C4-2B (cell line): ENCODE measurements around the gene TMEM38B.
"Not testable (repeated sequence)": the region's sequence is repeated elsewhere in the genome, so short reads cannot be mapped to it uniquely, and the experiment has no call there.

Source experiments
- H3K27ac ChIP-seq: fragments of 450-650 bp; 2 replicates; pipeline ENCODE4 v1.5.1; 2017
- ZFX ChIP-seq: fragments of 450-650 bp; IDR thresholded peaks from 2 replicates; pipeline ENCODE4 v1.6.1; 2017
- TF ChIP-seq, protein P1 (sequence below): fragments of 450-650 bp; conservative IDR thresholded peaks from 2 replicates; pipeline ENCODE4 v1.5.1; 2017; ENCODE audit warnings: mild to moderate bottlenecking

The TMEM38B gene

DNA sequence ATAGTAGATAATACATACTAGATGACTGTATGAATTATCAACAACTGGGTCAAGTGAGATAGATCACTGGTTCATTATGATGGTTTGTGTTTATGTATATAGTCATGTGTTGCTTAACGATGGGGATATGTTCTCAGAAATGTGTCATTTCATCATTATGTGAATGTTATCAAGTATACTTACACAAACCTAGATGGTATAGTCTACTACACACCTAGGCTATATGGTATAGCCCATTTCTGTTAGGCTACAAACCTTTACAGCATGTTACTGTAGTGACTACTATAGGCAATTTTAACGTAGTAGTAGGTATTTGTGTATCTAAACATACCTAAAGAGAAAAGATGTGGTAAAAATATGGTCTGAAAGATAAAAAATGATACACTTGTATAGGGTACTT lies 31.0 kb downstream of the TMEM38B start:
- TF ChIP-seq ZFX, result no peak
- TF ChIP-seq, protein P1, sequence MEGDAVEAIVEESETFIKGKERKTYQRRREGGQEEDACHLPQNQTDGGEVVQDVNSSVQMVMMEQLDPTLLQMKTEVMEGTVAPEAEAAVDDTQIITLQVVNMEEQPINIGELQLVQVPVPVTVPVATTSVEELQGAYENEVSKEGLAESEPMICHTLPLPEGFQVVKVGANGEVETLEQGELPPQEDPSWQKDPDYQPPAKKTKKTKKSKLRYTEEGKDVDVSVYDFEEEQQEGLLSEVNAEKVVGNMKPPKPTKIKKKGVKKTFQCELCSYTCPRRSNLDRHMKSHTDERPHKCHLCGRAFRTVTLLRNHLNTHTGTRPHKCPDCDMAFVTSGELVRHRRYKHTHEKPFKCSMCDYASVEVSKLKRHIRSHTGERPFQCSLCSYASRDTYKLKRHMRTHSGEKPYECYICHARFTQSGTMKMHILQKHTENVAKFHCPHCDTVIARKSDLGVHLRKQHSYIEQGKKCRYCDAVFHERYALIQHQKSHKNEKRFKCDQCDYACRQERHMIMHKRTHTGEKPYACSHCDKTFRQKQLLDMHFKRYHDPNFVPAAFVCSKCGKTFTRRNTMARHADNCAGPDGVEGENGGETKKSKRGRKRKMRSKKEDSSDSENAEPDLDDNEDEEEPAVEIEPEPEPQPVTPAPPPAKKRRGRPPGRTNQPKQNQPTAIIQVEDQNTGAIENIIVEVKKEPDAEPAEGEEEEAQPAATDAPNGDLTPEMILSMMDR, result no peak
- H3K27ac ChIP-seq, result no peak overlapping the region

DNA sequence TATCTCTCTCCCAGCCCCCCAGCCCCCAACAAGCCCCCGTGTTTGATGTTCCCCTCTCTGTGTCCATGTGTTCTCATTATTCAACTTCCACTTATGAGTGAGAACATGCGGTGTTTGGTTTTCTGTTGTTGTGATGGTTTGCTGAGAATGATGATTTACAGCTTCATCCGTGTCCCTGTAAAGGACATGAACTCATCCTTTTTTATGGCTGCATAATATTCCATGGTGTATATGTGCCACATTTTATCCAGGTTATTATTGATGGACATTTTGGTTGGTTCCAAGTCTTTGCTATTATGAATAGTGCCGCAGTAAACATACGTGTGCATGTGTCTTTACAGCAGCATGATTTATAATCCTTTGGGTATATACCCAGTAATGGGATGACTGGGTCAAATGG lies 33.9 kb downstream of the TMEM38B start:
- H3K27ac ChIP-seq, result not testable (repeated sequence)

GRCh38 chr9:105731420-105731819 lies 37.1 kb downstream of the TMEM38B start:
- H3K27ac ChIP-seq, result not testable (repeated sequence)

GRCh38 chr9:105735366-105735765 lies 41.0 kb downstream of the TMEM38B start:
- no peak for TF ChIP-seq ZFX
- TF ChIP-seq, protein P1, result no peak

DNA sequence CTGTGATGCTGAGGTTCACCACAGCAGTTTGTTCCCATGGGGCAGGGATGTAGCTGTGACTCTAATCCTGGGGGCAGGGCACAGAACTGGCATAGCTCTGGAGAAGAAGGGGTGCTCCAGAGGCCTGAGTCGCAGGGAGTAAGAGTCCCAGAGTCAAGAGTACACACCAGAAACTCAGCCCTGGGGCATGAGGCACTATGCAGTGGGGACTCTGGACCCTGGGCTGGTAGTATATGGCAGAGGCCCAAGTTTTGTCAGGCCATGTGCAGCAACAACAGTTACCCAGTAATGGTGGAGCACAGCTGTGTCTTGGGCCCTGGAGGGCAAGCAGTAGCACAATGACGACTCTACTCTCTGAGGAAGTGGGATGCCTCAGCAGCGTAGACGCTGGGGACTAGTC lies 42.9 kb downstream of the TMEM38B start:
- TF ChIP-seq, protein P1, result no peak
- no peak for TF ChIP-seq ZFX

More at GRCh38 chr9:105735366-105735765, 41.0 kb downstream of the TMEM38B start:
- no peak overlapping the region for H3K27ac ChIP-seq

GRCh38 chr9:105742088-105742487 lies 47.7 kb downstream of the TMEM38B start:
- TF ChIP-seq, protein P1, result no peak
- TF ChIP-seq ZFX, result no peak
- no peak overlapping the region for H3K27ac ChIP-seq

More for the DNA sequence above, 42.9 kb downstream of the TMEM38B start:
- H3K27ac ChIP-seq, result no peak overlapping the region

DNA sequence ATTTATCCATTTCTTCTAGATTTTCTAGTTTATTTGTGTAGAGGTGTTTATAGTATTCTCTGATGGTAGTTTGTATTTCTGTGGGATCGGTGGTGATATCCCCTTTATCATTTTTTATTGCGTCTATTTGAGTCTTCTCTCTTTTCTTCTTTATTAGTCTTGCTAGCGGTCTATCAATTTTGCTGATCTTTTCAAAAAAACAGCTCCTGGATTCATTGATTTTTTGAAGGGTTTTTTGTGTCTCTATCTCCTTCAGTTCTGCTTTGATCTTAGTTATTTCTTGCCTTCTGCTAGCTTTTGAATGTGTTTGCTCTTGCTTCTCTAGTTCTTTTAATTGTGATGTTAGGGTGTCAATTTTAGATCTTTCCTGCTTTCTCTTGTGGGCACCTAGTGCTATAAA lies 53.0 kb downstream of the TMEM38B start:
- H3K27ac ChIP-seq, result not testable (repeated sequence)

DNA sequence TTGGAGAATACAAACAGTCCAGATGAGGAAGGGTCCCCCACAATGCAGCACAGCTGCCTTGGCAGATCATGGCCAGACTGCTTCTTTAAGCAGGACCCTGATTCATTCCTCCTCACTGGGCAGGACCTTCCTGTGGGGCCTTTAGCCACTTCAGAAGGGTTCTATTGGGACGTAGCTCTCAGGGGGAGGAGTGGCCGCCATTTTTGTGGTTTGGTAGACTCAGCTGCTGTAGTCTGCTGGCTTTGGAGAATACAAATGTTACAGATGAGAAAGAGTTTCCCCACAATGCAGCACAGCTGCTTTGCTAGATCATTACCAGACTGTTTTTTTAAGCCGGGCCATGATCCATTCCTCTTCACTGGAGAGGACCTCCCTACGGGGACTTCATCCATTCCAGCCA lies 57.4 kb downstream of the TMEM38B start:
- no peak overlapping the region for H3K27ac ChIP-seq
- TF ChIP-seq ZFX, result no peak
- TF ChIP-seq, protein P1, result no peak

DNA sequence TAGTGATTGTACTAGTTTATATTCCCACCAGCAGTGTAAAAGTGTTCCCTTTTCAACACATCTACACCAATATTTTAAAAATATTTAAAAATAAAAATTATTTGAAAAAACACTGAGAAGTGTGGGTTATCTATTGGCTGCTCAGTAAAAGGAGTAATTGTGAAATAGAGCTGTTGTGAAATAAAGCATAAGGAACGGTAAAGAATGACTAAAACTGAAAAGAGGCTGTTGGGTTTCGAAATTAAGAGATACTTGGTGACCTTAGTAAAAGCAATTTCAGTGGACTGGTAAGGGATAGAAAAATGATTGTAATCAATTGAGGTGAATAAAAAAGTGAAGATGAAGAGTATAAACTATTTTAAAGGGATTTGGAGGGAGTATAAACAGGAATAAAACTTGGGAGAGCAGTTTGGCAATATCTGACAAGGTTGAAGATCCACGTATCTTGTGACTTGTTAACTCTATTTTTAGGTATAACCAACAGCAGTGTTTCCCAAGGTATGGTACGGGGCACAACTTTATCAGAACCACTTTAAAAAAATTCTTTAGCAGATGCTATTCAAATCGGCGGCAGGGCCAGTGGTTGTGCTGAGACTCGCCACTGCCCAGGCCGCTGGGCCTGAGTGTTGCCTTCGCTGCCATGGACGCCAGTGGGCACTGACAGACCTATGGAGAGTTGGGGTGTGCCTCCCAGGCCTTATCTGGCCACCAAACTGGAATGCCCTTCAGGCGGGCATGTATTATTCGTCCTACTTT lies 63.3 kb downstream of the TMEM38B start:
- no peak for TF ChIP-seq ZFX
- TF ChIP-seq, protein P1, result no peak
- H3K27ac ChIP-seq, result no peak overlapping the region
